Gastroesophageal sphincter (tissue), 3 donors: ENCODE results near the gene SELENOK.

Experiments
- EP300 ChIP-seq: sonication (generic); formaldehyde crosslinking; IDR thresholded peaks from one replicate; pipeline ENCODE4 v1.6.1; 2017; ENCODE audit warnings: antibody characterized with exemption, mild to moderate bottlenecking
- POLR2A ChIP-seq, 2 donors: fragments of 450-650 bp; IDR thresholded peaks; one replicate each; pipeline ENCODE4 v1.6.1; 2017; ENCODE audit warnings: antibody characterized with exemption in 2 of 2, mild to moderate bottlenecking in 2 of 2, moderate library complexity in 1 of 2
- TF ChIP-seq, protein P1 (sequence below), 4 experiments: fragments of 200-600 bp in 2 of 4; fragments of 450-650 bp in 2 of 4; sonication (generic) in 1 of 4; IDR thresholded peaks; one replicate each; pipeline ENCODE4 v1.5.1; 2017 to 2019; ENCODE audit warnings: antibody characterized with exemption in 4 of 4, mild to moderate bottlenecking in 2 of 4, moderate library complexity in 2 of 4

GRCh38 chr3:53936347-53936746 is 44.7 kb upstream of the SELENOK start:
- TF ChIP-seq, protein P1, sequence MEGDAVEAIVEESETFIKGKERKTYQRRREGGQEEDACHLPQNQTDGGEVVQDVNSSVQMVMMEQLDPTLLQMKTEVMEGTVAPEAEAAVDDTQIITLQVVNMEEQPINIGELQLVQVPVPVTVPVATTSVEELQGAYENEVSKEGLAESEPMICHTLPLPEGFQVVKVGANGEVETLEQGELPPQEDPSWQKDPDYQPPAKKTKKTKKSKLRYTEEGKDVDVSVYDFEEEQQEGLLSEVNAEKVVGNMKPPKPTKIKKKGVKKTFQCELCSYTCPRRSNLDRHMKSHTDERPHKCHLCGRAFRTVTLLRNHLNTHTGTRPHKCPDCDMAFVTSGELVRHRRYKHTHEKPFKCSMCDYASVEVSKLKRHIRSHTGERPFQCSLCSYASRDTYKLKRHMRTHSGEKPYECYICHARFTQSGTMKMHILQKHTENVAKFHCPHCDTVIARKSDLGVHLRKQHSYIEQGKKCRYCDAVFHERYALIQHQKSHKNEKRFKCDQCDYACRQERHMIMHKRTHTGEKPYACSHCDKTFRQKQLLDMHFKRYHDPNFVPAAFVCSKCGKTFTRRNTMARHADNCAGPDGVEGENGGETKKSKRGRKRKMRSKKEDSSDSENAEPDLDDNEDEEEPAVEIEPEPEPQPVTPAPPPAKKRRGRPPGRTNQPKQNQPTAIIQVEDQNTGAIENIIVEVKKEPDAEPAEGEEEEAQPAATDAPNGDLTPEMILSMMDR (IDR thresholded peaks at IDR 0.05), result no peak
- no peak for TF ChIP-seq EP300
- TF ChIP-seq POLR2A (IDR thresholded peaks at IDR 0.05), result no peak
